Esophagus squamous epithelium (tissue), 4 donors: ENCODE measurements around the gene CCM2L.

ENCODE experiments used
- CTCF ChIP-seq, 6 experiments: fragments of 450-650 bp in 4 of 6; fragments of 200-600 bp in 2 of 6; sonication (generic) in 2 of 6; IDR thresholded peaks; one replicate each; pipeline ENCODE4 v1.5.1; 2016 to 2019; ENCODE audit warnings: antibody characterized with exemption in 6 of 6, mild to moderate bottlenecking in 4 of 6, moderate library complexity in 4 of 6
- POLR2A ChIP-seq, 4 donors: fragments of 450-650 bp; IDR thresholded peaks; one replicate each; pipeline ENCODE4 v1.6.1; 2017; ENCODE audit warnings: antibody characterized with exemption in 4 of 4, mild to moderate bottlenecking in 4 of 4, moderate library complexity in 3 of 4

GRCh38 chr20:32062776-32063170, 52.5 kb downstream of the CCM2L start:
- no peak for TF ChIP-seq POLR2A (IDR thresholded peaks at IDR 0.05)
- TF ChIP-seq CTCF (IDR thresholded peaks at IDR 0.05) = no peak
